HepG2 (cell line): ENCODE data around the gene OR56A3. TPM values are rescaled to one million over a fixed set of nuclear protein-coding genes. Genes with fewer than 3 reads are reported as not detected.

Source experiments
- ATAC-seq: fragments of 200-7000 bp; cut with Tn5 transposase; 3 replicates; pipeline ENCODE4 v1.9.1; 2020; ENCODE audit warnings: mild to moderate bottlenecking, moderate library complexity
- Bru-seq: library from RNA; stranded (reverse); fragments of 400-500 nt; gene quantifications from one replicate; lab custom pipeline; 2021; lab: Mats Ljungman, UMichigan
- BruChase-seq, 2 experiments: library from RNA; stranded (reverse); fragments of 400-500 nt; gene quantifications; one replicate each; lab custom pipeline; 2021; lab: Mats Ljungman, UMichigan
- BruUV-seq: library from RNA; stranded (reverse); fragments of 400-500 nt; replicated peaks from 2 replicates; lab custom pipeline; 2021; lab: Mats Ljungman, UMichigan
- CTCF ChIA-PET: fragments of 300-600 bp; formaldehyde crosslinking; extraction: SDS; loops from one replicate; lab custom pipeline; 2021; ENCODE audit warnings: low total read pairs, inconsistent platforms, low intra/inter-chr PET ratio; lab: Yijun Ruan, JAX
- POLR2A ChIA-PET: fragments of 350-600 bp; sonication (Branson Sonifier 250); formaldehyde crosslinking; loops from one replicate; lab custom pipeline; 2020; ENCODE audit warnings: antibody characterized with exemption, inconsistent platforms; lab: Yijun Ruan, JAX
- DNase-seq: peaks from one replicate; pipeline ENCODE4 v3.0.0-alpha.2; 2015; ENCODE audit warnings: low spot score
- FAIRE-seq: peaks from 3 replicates; lab custom pipeline; 2011; peaks lifted over from hg19 to GRCh38; lab: Jason Lieb, UNC
- H2AFZ ChIP-seq: one replicate; pipeline ENCODE4 v1.6.1; 2011; ENCODE audit warnings: low read length, inconsistent platforms
- H3K27ac ChIP-seq: fragments of 300-600 bp; 3 replicates; pipeline ENCODE4 v1.8.0; 2011; ENCODE audit warnings: mixed run types, mild to moderate bottlenecking, mixed read lengths, low read length, inconsistent platforms; ENCODE audit not compliant: insufficient read depth; ENCODE audit errors: extremely low read length
- H3K27me3 ChIP-seq, 2 experiments: fragments of 200-600 bp in 1 of 2; 2 replicates in 1 of 2; 3 replicates in 1 of 2; pipeline versions ENCODE4 v1.6.0 to v1.8.0; 2011; ENCODE audit warnings: low read length in 2 of 2, mild to moderate bottlenecking in 2 of 2, moderate library complexity in 2 of 2, inconsistent platforms in 1 of 2; ENCODE audit not compliant: insufficient read depth in 2 of 2, control insufficient read depth in 1 of 2
- H3K36me3 ChIP-seq, 2 experiments: fragments of 200-600 bp in 1 of 2; replicated peaks in 1 of 2; 2 replicates in 1 of 2; 3 replicates in 1 of 2; pipeline versions ENCODE4 v1.5.1 to v1.8.0; 2011; ENCODE audit warnings: low read length in 2 of 2, inconsistent platforms in 1 of 2; ENCODE audit not compliant: insufficient read depth in 2 of 2, control insufficient read depth in 1 of 2
- H3K4me1 ChIP-seq: 2 replicates; pipeline ENCODE4 v1.5.1; 2012; ENCODE audit warnings: low read length, inconsistent platforms; ENCODE audit not compliant: insufficient read depth
- H3K4me2 ChIP-seq: 2 replicates; pipeline ENCODE4 v1.6.0; 2011; ENCODE audit warnings: low read depth, low read length, inconsistent platforms
- H3K4me3 ChIP-seq, 3 experiments: fragments of 200-600 bp in 1 of 3; sonication (generic), shearing (Covaris generic) in 1 of 3; replicated peaks in 1 of 3; 2 replicates each; pipeline ENCODE4 v1.5.1; 2011 to 2016; ENCODE audit warnings: low read length in 3 of 3, inconsistent platforms in 2 of 3, low read depth in 2 of 3, mild to moderate bottlenecking in 2 of 3, control low read depth in 1 of 3, mixed read lengths in 1 of 3; ENCODE audit not compliant: insufficient read depth in 1 of 3
- H3K79me2 ChIP-seq: one replicate; pipeline ENCODE4 v1.6.1; 2011; ENCODE audit warnings: low read length, inconsistent platforms; ENCODE audit not compliant: insufficient read depth
- H3K9ac ChIP-seq: 2 replicates; pipeline ENCODE4 v1.6.0; 2011; ENCODE audit warnings: mild to moderate bottlenecking, low read depth, low read length, inconsistent platforms; ENCODE audit not compliant: insufficient read depth
- H3K9me3 ChIP-seq: 2 replicates; pipeline ENCODE4 v1.5.1; 2012; ENCODE audit warnings: mild to moderate bottlenecking, low read length
- H4K20me1 ChIP-seq: 2 replicates; pipeline ENCODE4 v1.6.0; 2011; ENCODE audit warnings: inconsistent platforms, mild to moderate bottlenecking, low read length, moderate library complexity; ENCODE audit not compliant: insufficient read depth
- ATF6 ChIP-seq: sonication (generic); formaldehyde crosslinking; conservative IDR thresholded peaks from 2 replicates; pipeline ENCODE4 v1.4.0; 2020; ENCODE audit warnings: missing genetic modification reagents
- CERS6 ChIP-seq: sonication (generic); formaldehyde crosslinking; IDR thresholded peaks from 2 replicates; pipeline ENCODE4 v1.5.0; 2020; ENCODE audit warnings: missing genetic modification reagents
- ETV6 ChIP-seq: sonication (generic); formaldehyde crosslinking; conservative IDR thresholded peaks from 2 replicates; pipeline ENCODE4 v1.4.0; 2020; ENCODE audit warnings: missing genetic modification reagents
- MATR3 ChIP-seq: sonication (generic); formaldehyde crosslinking; IDR thresholded peaks from 2 replicates; pipeline ENCODE4 v1.4.0; 2020; ENCODE audit warnings: missing genetic modification reagents
- ZNF362 ChIP-seq: sonication (generic); formaldehyde crosslinking; IDR thresholded peaks from 2 replicates; pipeline ENCODE4 v1.4.0; 2020; ENCODE audit warnings: missing genetic modification reagents, mild to moderate bottlenecking, borderline replicate concordance
- ZNF629 ChIP-seq: sonication (generic); formaldehyde crosslinking; conservative IDR thresholded peaks from 2 replicates; pipeline ENCODE4 v1.5.0; 2020; ENCODE audit warnings: missing genetic modification reagents
- ZSCAN9 ChIP-seq: IDR thresholded peaks from 2 replicates; pipeline ENCODE4 v1.6.1; 2016; ENCODE audit warnings: borderline replicate concordance
- WGBS: methylation state at CpG from one replicate; pipeline ENCODE4 v1.1.6; 2017; ENCODE audit warnings: low lambda C conversion rate; 5-methylcytosine and 5-hydroxymethylcytosine counted together
- in situ Hi-C: cut with HindIII; loops from 2 replicates; pipeline ENCODE4 v1.10.0; 2017; ENCODE audit warnings: low pct_unique_long_range_greater_than_20kb; ENCODE audit not compliant: extremely low pct_ligation_motif_present
- intact Hi-C: fragments of 100-400 bp; cut with micrococcal nuclease; formaldehyde crosslinking; loops from one replicate; pipeline ENCODE4 v1.10.0; 2022; ENCODE audit not compliant: unreplicated experiment
- long read RNA-seq, 2 experiments: library from RNA in 1 of 2; library from polyadenylated mRNA in 1 of 2; stranded (forward) in 1 of 2; unstranded in 1 of 2; transcript quantifications; one replicate each; pipeline ENCODE4 v2.0.0, GENCODE V29; 2019 to 2022
- polyA minus RNA-seq, 3 experiments: library from RNA; depleted of rRNA, polyadenylated mRNA; stranded (reverse); fragments of >200 nt; gene quantifications; 2 replicates each; pipeline ENCODE4 v1.2.3, GENCODE V29; 2011; ENCODE audit warnings: low replicate concordance in 1 of 3
- polyA plus RNA-seq, 8 experiments: library from polyadenylated mRNA; depleted of rRNA in 3 of 8; stranded (reverse) in 7 of 8; unstranded in 1 of 8; fragments of >200 nt; fragmentation: Illumina TruSeq in 4 of 8; extraction: Trizol in 4 of 8; gene quantifications; 2 replicates each; pipeline versions ENCODE4 v1.2.1 to v1.2.3, GENCODE V29; 2011 to 2016; ENCODE audit warnings: low read depth in 4 of 8, missing spikeins in 1 of 8, mixed read lengths in 1 of 8; ENCODE audit not compliant: insufficient read depth in 1 of 8
- total RNA-seq, 5 experiments: library from RNA; depleted of rRNA; stranded (reverse); fragments of >200 nt; fragmentation: Illumina TruSeq; extraction: Trizol; gene quantifications; 2 replicates each; pipeline ENCODE4 v1.2.3, GENCODE V29; 2016; ENCODE audit warnings: low read depth in 1 of 5
- TF ChIP-seq, protein P1 (sequence below): sonication (generic); formaldehyde crosslinking; IDR thresholded peaks from 2 replicates; pipeline ENCODE4 v1.4.0; 2020; ENCODE audit warnings: missing genetic modification reagents
- TF ChIP-seq, protein P2 (sequence below): sonication (generic); formaldehyde crosslinking; IDR thresholded peaks from 2 replicates; pipeline ENCODE4 v1.8.0; 2022; ENCODE audit warnings: low read depth, missing genetic modification reagents

OR56A3 gene
- total RNA-seq (2016; rRNA removed; fragmentation: Illumina TruSeq; extraction: Trizol) (not detected in 2 replicates), polyA plus RNA-seq (2011; rRNA removed) (not detected in 2 replicates), polyA minus RNA-seq (2011; rRNA and poly(A)+ RNA removed; ENCODE audit: low replicate concordance) (not detected in 2 replicates), Bru-seq, nascent RNA (not detected), BruChase-seq, experiment 1, labeled RNA remaining after a 6-hour chase (not detected), BruChase-seq, experiment 2, labeled RNA remaining after a 2-hour chase (not detected)
- not detected in 2 replicates for total RNA-seq (2016; cell fraction: cytosol; rRNA removed; fragmentation: Illumina TruSeq; extraction: Trizol; ENCODE audit: low read depth)
- not detected in 2 replicates for total RNA-seq (2016; cell fraction: insoluble cytoplasmic fraction; rRNA removed; fragmentation: Illumina TruSeq; extraction: Trizol)
- total RNA-seq (2016; cell fraction: membrane; rRNA removed; fragmentation: Illumina TruSeq; extraction: Trizol): not detected in 2 replicates
- total RNA-seq (2016; cell fraction: nucleus; rRNA removed; fragmentation: Illumina TruSeq; extraction: Trizol): not detected in 2 replicates
- polyA plus RNA-seq (2011; cell fraction: cytosol; rRNA removed): not detected in 2 replicates
- not detected in 2 replicates for polyA plus RNA-seq (2011; cell fraction: nucleus; rRNA removed)
- polyA plus RNA-seq (2012): not detected in 2 replicates
- polyA plus RNA-seq (2016; cell fraction: cytosol; fragmentation: Illumina TruSeq; extraction: Trizol; ENCODE audit: low read depth): not detected in 2 replicates
- not detected in 2 replicates for polyA plus RNA-seq (2016; cell fraction: insoluble cytoplasmic fraction; fragmentation: Illumina TruSeq; extraction: Trizol; ENCODE audit: low read depth)
- not detected in 2 replicates for polyA plus RNA-seq (2016; cell fraction: membrane; fragmentation: Illumina TruSeq; extraction: Trizol; ENCODE audit: low read depth)
- not detected in 2 replicates for polyA plus RNA-seq (2016; cell fraction: nucleus; fragmentation: Illumina TruSeq; extraction: Trizol; ENCODE audit: insufficient read depth, low read depth)
- polyA minus RNA-seq (2011; cell fraction: cytosol; rRNA and poly(A)+ RNA removed): not detected in 2 replicates
- not detected in 2 replicates for polyA minus RNA-seq (2011; cell fraction: nucleus; rRNA and poly(A)+ RNA removed)
- long read RNA-seq, experiment 1: 0 reads
- long read RNA-seq, experiment 2: 0 reads

DNA sequence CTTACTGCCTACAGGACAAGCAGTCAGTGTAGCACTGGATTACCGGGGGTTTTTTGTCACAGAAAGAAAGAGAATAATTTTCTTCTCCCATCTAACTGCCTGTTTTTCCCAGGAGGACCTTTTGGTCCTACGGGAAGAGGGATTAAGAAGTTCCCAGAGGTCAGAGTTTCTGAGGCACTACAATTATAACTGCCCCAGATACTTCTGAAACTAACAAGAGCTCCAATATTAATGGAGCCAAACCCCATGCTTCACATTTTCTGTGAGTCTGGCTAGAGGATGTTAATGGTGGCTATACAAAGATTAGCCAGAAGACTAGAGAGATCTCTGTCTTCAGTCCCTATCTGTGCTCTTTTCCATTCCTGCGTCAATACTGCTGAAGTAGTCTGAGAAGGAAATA is at the start of gene OR56A3:
TSS of gene OR56A3 (plus strand) at position 301 of the 400 bp plus-strand sequence. CDS start 5,096 bp downstream, outside the sequence.
- POLR2A ChIA-PET: no interaction called here
- no TSS peak for BruUV-seq
- TF ChIP-seq ETV6 (CRISPR knock-in tag): no peak
- no peak for TF ChIP-seq ATF6
- TF ChIP-seq, protein P1, sequence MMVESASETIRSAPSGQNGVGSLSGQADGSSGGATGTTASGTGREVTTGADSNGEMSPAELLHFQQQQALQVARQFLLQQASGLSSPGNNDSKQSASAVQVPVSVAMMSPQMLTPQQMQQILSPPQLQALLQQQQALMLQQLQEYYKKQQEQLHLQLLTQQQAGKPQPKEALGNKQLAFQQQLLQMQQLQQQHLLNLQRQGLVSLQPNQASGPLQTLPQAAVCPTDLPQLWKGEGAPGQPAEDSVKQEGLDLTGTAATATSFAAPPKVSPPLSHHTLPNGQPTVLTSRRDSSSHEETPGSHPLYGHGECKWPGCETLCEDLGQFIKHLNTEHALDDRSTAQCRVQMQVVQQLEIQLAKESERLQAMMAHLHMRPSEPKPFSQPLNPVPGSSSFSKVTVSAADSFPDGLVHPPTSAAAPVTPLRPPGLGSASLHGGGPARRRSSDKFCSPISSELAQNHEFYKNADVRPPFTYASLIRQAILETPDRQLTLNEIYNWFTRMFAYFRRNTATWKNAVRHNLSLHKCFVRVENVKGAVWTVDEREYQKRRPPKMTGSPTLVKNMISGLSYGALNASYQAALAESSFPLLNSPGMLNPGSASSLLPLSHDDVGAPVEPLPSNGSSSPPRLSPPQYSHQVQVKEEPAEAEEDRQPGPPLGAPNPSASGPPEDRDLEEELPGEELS: no peak
- TF ChIP-seq CERS6 (CRISPR knock-in tag): no peak
- TF ChIP-seq, protein P2, sequence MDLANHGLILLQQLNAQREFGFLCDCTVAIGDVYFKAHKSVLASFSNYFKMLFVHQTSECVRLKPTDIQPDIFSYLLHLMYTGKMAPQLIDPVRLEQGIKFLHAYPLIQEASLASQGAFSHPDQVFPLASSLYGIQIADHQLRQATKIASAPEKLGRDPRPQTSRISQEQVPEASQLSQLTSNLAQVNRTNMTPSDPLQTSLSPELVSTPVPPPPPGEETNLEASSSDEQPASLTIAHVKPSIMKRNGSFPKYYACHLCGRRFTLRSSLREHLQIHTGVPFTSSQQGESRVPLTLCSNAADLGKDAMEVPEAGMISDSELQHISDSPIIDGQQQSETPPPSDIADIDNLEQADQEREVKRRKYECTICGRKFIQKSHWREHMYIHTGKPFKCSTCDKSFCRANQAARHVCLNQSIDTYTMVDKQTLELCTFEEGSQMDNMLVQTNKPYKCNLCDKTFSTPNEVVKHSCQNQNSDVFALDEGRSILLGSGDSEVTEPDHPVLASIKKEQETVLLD (CRISPR knock-in tag): no peak
- TF ChIP-seq MATR3 (CRISPR knock-in tag): no peak
- no peak for TF ChIP-seq ZNF362 (CRISPR knock-in tag)
- TF ChIP-seq ZSCAN9 (CRISPR knock-in tag): no peak
- no peak for TF ChIP-seq ZNF629

More for the DNA sequence above, at the start of gene OR56A3:
- in situ Hi-C loops (no loop called here), intact Hi-C loops (no loop called here)
- FAIRE-seq (no peak), DNase-seq (no peak), ATAC-seq (no peak)
- no peaks in the 10 kb centered on the region for H4K20me1 ChIP-seq
- WGBS: 3% methylated on average over 3 of the region's 3 CpGs
- H3K9ac ChIP-seq: no peak within 1 kb of the TSS
- H3K4me3 ChIP-seq: no peak within 1 kb of the TSS
- no peaks in the 10 kb centered on the region for H3K9me3 ChIP-seq
- no peaks in the 10 kb centered on the region for H3K79me2 ChIP-seq
- H3K4me1 ChIP-seq: no peaks in the 10 kb centered on the region
- no peak within 1 kb of the TSS for H2AFZ ChIP-seq
- H3K27me3 ChIP-seq: peaks cover 0 to 8% of the 10 kb centered on the region in 2 experiments; a peak in 2 of 5 replicates
- H3K27ac ChIP-seq: no peak within 1 kb of the TSS
- H3K36me3 ChIP-seq: no peaks in the 10 kb centered on the region
- CTCF ChIA-PET: no interaction called here
- H3K4me2 ChIP-seq: no peak within 1 kb of the TSS
